ENCODE data around the gene GNG7. TPM values are rescaled to one million over a fixed set of nuclear protein-coding genes. Genes with fewer than 3 reads are reported as not detected.

GNG7 gene
- total and polyA plus RNA-seq, 10 of the 15 experiments (the other 5 are each of a cell fraction or from before 2014, with no cell fraction given): 1.9 to 13.6 (median 6.5) TPM

- Histone ChIP-seq H3K27me3 (replicated peaks in 1 of 2; ENCODE audit: control insufficient read depth in 2 of 2, insufficient read depth in 2 of 2, low read length in 1 of 2) (peaks cover 0 to 3% of the 10 kb centered on the region in 2 experiments; a peak in 2 of 4 replicates), H3K36me3 (ENCODE audit: control insufficient read depth in 2 of 2, insufficient read depth in 2 of 2, low read length in 1 of 2) (no peaks in the 10 kb centered on the region), H4K20me1 (ENCODE audit: control insufficient read depth, insufficient read depth) (no peaks in the 10 kb centered on the region), H3K9me3 (replicated peaks; ENCODE audit: control insufficient read depth, insufficient read depth, low read length) (peaks cover 3% of the 10 kb centered on the region; the same call in 1 of the 3 replicates), H3K4me1 (ENCODE audit: control insufficient read depth, insufficient read depth, low read length) (peaks cover 15% of the 10 kb centered on the region), H3K9ac (ENCODE audit: control insufficient read depth, insufficient read depth, low read length) (no peak overlapping the region), H3K4me2 (ENCODE audit: control insufficient read depth, insufficient read depth) (no peak overlapping the region), H3K27ac (ENCODE audit: control insufficient read depth, insufficient read depth) (no peak overlapping the region), H3K79me2 (ENCODE audit: control insufficient read depth, insufficient read depth, low read length) (peaks cover 3% of the 10 kb centered on the region), H2AFZ (ENCODE audit: control insufficient read depth, low read depth, low read length) (no peak overlapping the region), H3K4me3 (no peak overlapping the region)
- ChIA-PET RAD21 (ENCODE audit: unreplicated experiment) (interaction anchor here (1.2 kb wide), 1 partner anchor 60 kb away, joined by 4 read pairs; no protein-coding TSS in a partner anchor), CTCF (no interaction called here), POLR2A (interaction anchor here (0.6 kb wide), 1 partner anchor 140 kb away, joined by 3 read pairs; no protein-coding TSS in a partner anchor), SMC1A (ENCODE audit: uncharacterized antibody, unreplicated experiment) (no interaction called here)
- FAIRE-seq (no peak), ATAC-seq (no peak), DNase-seq (ENCODE audit: low read depth, low spot score) (no peak)
- in situ Hi-C loops (cut with MboI) (no loop called here), intact Hi-C loops (cut with micrococcal nuclease; ENCODE audit: unreplicated experiment) (no loop called here)
- BruUV-seq (replicated peaks): no TSS peak
- 52% methylated on average over 13 of the region's 13 CpGs for WGBS (ENCODE audit: insufficient coverage, insufficient replicate concordance, low lambda C conversion rate, missing lambda C conversion rate)
- TF ChIP-seq STAT3 (IDR thresholded peaks at IDR 0.05; ENCODE audit: low read depth, low read length) (no peak), ELK1 (IDR thresholded peaks at IDR 0.05; ENCODE audit: low read depth, low read length) (no peak), E4F1 (IDR thresholded peaks at IDR 0.05; ENCODE audit: borderline replicate concordance, partially characterized antibody) (no peak), NFYB (IDR thresholded peaks at IDR 0.05; ENCODE audit: insufficient read depth, low read depth, low read length) (no peak), YBX1 (IDR thresholded peaks at IDR 0.05) (no peak), MEF2A (IDR thresholded peaks at IDR 0.05; ENCODE audit: insufficient read depth, low read depth, low read length) (no peak), SKIL (IDR thresholded peaks at IDR 0.05; ENCODE audit: low read depth, poor library complexity, severe bottlenecking) (no peak), HDGF (IDR thresholded peaks at IDR 0.05) (no peak), EP300 (IDR thresholded peaks at IDR 0.05; ENCODE audit: borderline replicate concordance in 1 of 2, control insufficient read depth in 1 of 2, low read depth in 2 of 2, low read length in 2 of 2) (no peak), RFX5 (IDR thresholded peaks at IDR 0.05; ENCODE audit: low read depth, low read length) (no peak), POLR2AphosphoS2 (IDR thresholded peaks at IDR 0.05; ENCODE audit: low read depth, low read length) (no peak), NR2F1 (conservative IDR thresholded peaks at IDR 0.05) (no peak), KDM1A (IDR thresholded peaks at IDR 0.05; ENCODE audit: borderline replicate concordance) (no peak), CBFB (IDR thresholded peaks at IDR 0.05; ENCODE audit: low read depth) (no peak), ZBTB33 (IDR thresholded peaks at IDR 0.05) (no peak), MYC (IDR thresholded peaks at IDR 0.05; ENCODE audit: insufficient read depth, insufficient read length, insufficient replicate concordance, low read length, severe bottlenecking) (no peak)
These were observed 218.1 kb downstream of the GNG7 start for GRCh38 chr19:2484178-2484937.

All from GM12878 (cell line).